ENCODE results near the gene MRPL37. TPM values are rescaled to one million over a fixed set of nuclear protein-coding genes. Genes with fewer than 3 reads are reported as not detected.

MRPL37 gene
- polyA plus RNA-seq, 1 experiment = 21.0 TPM

- DNase-seq (ENCODE audit: low read depth) = no peak
- no peaks in the 10 kb centered on the region for H3K27me3 ChIP-seq (ENCODE audit: control insufficient read depth, insufficient read depth, low read length)
- POLR2A ChIA-PET = no interaction called here
- H3K4me3 ChIP-seq (ENCODE audit: low read depth, low read length) = no peak overlapping the region
- CTCF ChIA-PET = interaction anchor here (0.6 kb wide), 1 partner anchor 180 kb away, joined by 3 read pairs; the partner anchor contains the start of gene SSBP3
- peaks cover 9% of the 10 kb centered on the region for H3K36me3 ChIP-seq (ENCODE audit: control insufficient read depth, insufficient read depth, low read length)
- TF ChIP-seq CTCF (IDR thresholded peaks at IDR 0.05; ENCODE audit: insufficient read depth, low read depth, low read length) = no peak
Observed at GRCh38 chr1:54225986-54226559, 26.1 kb downstream of the MRPL37 start.

- no peak for DNase-seq (ENCODE audit: low read depth)
- TF ChIP-seq CTCF (IDR thresholded peaks at IDR 0.05; ENCODE audit: insufficient read depth, low read depth, low read length) = no peak
Observed at GRCh38 chr1:54227091-54227602, 27.2 kb downstream of the MRPL37 start.

GRCh38 chr1:54227891-54228310 is 27.9 kb downstream of the MRPL37 start:
- POLR2A ChIA-PET = no interaction called here
- Histone ChIP-seq H3K36me3 (ENCODE audit: control insufficient read depth, insufficient read depth, low read length) (peaks cover 7% of the 10 kb centered on the region), H3K4me3 (ENCODE audit: low read depth, low read length) (no peak overlapping the region), H3K27me3 (ENCODE audit: control insufficient read depth, insufficient read depth, low read length) (no peaks in the 10 kb centered on the region)
- TF ChIP-seq CTCF (IDR thresholded peaks at IDR 0.05; ENCODE audit: insufficient read depth, low read depth, low read length) = no peak
- CTCF ChIA-PET = interaction anchor here (0.9 to 1.0 kb wide), 2 partner anchors 11 to 105 kb away, joined by 3 to 4 read pairs; no protein-coding TSS in a partner anchor
- DNase-seq (ENCODE audit: low read depth) = no peak

More at GRCh38 chr1:54227091-54227602, 27.2 kb downstream of the MRPL37 start:
- H3K4me3 ChIP-seq (ENCODE audit: low read depth, low read length) = no peak overlapping the region
- ChIA-PET CTCF (interaction anchor here (0.9 to 1.0 kb wide), 2 partner anchors 10 to 105 kb away, joined by 3 to 4 read pairs; no protein-coding TSS in a partner anchor), POLR2A (no interaction called here)
- no peaks in the 10 kb centered on the region for H3K27me3 ChIP-seq (ENCODE audit: control insufficient read depth, insufficient read depth, low read length)
- peaks cover 8% of the 10 kb centered on the region for H3K36me3 ChIP-seq (ENCODE audit: control insufficient read depth, insufficient read depth, low read length)

GRCh38 chr1:54228638-54229079 is 28.7 kb downstream of the MRPL37 start:
- Histone ChIP-seq H3K27me3 (ENCODE audit: control insufficient read depth, insufficient read depth, low read length) (no peaks in the 10 kb centered on the region), H3K4me3 (ENCODE audit: low read depth, low read length) (no peak overlapping the region), H3K36me3 (ENCODE audit: control insufficient read depth, insufficient read depth, low read length) (peaks cover 7% of the 10 kb centered on the region)
- ChIA-PET CTCF (interaction anchor here (0.5 to 1.4 kb wide), 2 partner anchors 16 to 178 kb away, joined by 3 to 4 read pairs; partner anchors contain the start of gene SSBP3), POLR2A (interaction anchor here (1.1 kb wide), 1 partner anchor 28 kb away, joined by 3 read pairs; the partner anchor contains the start of gene MRPL37)
- no peak for DNase-seq (ENCODE audit: low read depth)
- no peak for TF ChIP-seq CTCF (IDR thresholded peaks at IDR 0.05; ENCODE audit: insufficient read depth, low read depth, low read length)

- ChIA-PET POLR2A (interaction anchor here (1.1 kb wide), 1 partner anchor 29 kb away, joined by 3 read pairs; the partner anchor contains the start of gene MRPL37), CTCF (interaction anchor here (0.5 to 1.4 kb wide), 2 partner anchors 15 to 177 kb away, joined by 3 to 4 read pairs; partner anchors contain the start of gene SSBP3)
- Histone ChIP-seq H3K4me3 (ENCODE audit: low read depth, low read length) (no peak overlapping the region), H3K36me3 (ENCODE audit: control insufficient read depth, insufficient read depth, low read length) (peaks cover 7% of the 10 kb centered on the region), H3K27me3 (ENCODE audit: control insufficient read depth, insufficient read depth, low read length) (no peaks in the 10 kb centered on the region)
- no peak for TF ChIP-seq CTCF (IDR thresholded peaks at IDR 0.05; ENCODE audit: insufficient read depth, low read depth, low read length)
- no peak for DNase-seq (ENCODE audit: low read depth)
Observed at GRCh38 chr1:54229281-54229891, 29.4 kb downstream of the MRPL37 start.
